RWPE2 (cell line): ENCODE results near the gene IL17RD.

Experiments used
- ATAC-seq: fragments of 200-7000 bp; cut with Tn5 transposase; 3 replicates; pipeline ENCODE4 v1.9.1; 2021; ENCODE audit warnings: low read depth
- DNase-seq: peaks from one replicate; pipeline ENCODE4 v3.0.0-alpha.2; 2020; ENCODE audit warnings: low spot score
- H3K27ac ChIP-seq: fragments of 450-650 bp; 2 replicates; pipeline ENCODE4 v1.5.1; 2017; ENCODE audit warnings: mild to moderate bottlenecking; ENCODE audit not compliant: poor library complexity, severe bottlenecking
- H3K27me3 ChIP-seq: fragments of 250-450 bp; sonication (Bioruptor Pico); 2 replicates; pipeline ENCODE4 v1.5.1; 2021; ENCODE audit warnings: mild to moderate bottlenecking, moderate library complexity; ENCODE audit not compliant: insufficient read depth, poor library complexity, severe bottlenecking
- H3K36me3 ChIP-seq: fragments of 250-450 bp; sonication (Bioruptor Pico); 2 replicates; pipeline ENCODE4 v1.5.1; 2020; ENCODE audit warnings: low read depth, mild to moderate bottlenecking, moderate library complexity
- H3K4me1 ChIP-seq: fragments of 250-450 bp; sonication (Bioruptor Pico); 2 replicates; pipeline ENCODE4 v1.5.1; 2021; ENCODE audit warnings: mild to moderate bottlenecking, moderate library complexity; ENCODE audit not compliant: insufficient read depth, poor library complexity, severe bottlenecking
- H3K4me3 ChIP-seq: fragments of 250-450 bp; sonication (Bioruptor Pico); 2 replicates; pipeline ENCODE4 v1.5.1; 2021; ENCODE audit warnings: mild to moderate bottlenecking, moderate library complexity; ENCODE audit not compliant: severe bottlenecking
- H3K9me3 ChIP-seq: fragments of 250-450 bp; sonication (Bioruptor Pico); 2 replicates; pipeline ENCODE4 v1.5.1; 2021; ENCODE audit warnings: mild to moderate bottlenecking, moderate library complexity; ENCODE audit not compliant: severe bottlenecking
- CTCF ChIP-seq: fragments of 450-650 bp; IDR thresholded peaks from one replicate; pipeline ENCODE4 v1.5.1; 2017; ENCODE audit warnings: mild to moderate bottlenecking, moderate library complexity; ENCODE audit not compliant: poor library complexity, severe bottlenecking

Gene IL17RD

DNA sequence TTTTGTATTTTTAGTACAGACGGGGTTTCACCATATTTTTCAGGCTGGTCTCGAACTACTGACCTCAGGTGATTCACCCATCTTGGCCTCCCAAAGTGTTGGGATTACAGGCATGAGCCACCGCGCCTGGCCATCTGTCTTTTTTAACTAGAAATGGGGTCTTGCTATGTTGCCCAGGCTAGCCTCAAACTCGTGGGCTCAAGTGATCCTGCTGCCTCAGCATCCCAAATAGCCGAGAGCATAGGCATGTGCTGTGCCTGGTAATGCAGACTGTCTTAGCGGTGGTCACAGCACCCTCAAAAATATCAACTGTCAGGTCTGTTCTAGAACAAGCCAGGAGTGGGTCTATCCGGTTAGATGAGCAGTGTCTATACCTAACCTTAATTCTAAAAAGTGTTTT is 56.5 kb downstream of the IL17RD start:
- no peak overlapping the region for H3K27ac ChIP-seq
- DNase-seq = no peak
- H3K9me3 ChIP-seq = no peaks in the 10 kb centered on the region
- H3K4me3 ChIP-seq = no peak overlapping the region
- H3K36me3 ChIP-seq = no peaks in the 10 kb centered on the region
- no peaks in the 10 kb centered on the region for H3K4me1 ChIP-seq
- no peaks in the 10 kb centered on the region for H3K27me3 ChIP-seq
- TF ChIP-seq CTCF = no peak
- ATAC-seq = no peak

- Histone ChIP-seq H3K4me3 (no peak overlapping the region), H3K36me3 (no peaks in the 10 kb centered on the region), H3K4me1 (no peaks in the 10 kb centered on the region), H3K9me3 (no peaks in the 10 kb centered on the region), H3K27ac (no peak overlapping the region), H3K27me3 (no peaks in the 10 kb centered on the region)
- no peak for ATAC-seq
- TF ChIP-seq CTCF = no peak
- no peak for DNase-seq
Observed at GRCh38 chr3:57105585-57105984, 59.6 kb downstream of the IL17RD start.

DNA sequence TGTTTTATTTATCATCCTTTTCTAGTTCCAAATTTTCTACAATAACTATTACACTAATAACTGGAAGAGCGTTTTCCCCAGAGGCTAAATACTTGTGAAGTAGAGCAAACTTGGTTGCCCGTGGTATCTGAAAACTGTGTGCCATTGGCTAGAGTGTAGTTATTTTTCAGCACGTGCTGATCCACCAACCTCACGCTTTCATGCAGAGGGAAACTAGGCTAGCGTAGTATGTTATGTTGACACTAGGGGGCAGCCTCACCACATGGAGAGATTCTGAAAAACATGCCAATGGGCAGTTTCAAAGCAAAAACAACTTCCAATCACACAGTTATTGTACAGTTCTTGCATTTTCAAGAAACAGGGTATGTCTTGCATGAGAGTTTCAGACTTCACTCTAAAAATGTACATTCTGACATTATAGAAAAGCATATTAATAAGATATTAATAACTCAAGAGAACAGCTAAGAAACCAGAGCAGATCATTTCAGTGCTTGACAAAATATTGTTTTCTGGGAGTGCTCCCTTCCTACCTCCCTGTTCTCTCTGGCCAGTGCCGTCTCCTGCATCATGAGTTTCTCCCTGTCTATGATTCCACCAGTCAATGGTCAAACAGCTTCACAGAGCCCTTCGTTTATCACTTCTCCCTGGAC is 65.0 kb downstream of the IL17RD start:
- Histone ChIP-seq H3K27ac (no peak overlapping the region), H3K36me3 (no peaks in the 10 kb centered on the region), H3K9me3 (no peaks in the 10 kb centered on the region), H3K4me3 (no peak overlapping the region), H3K27me3 (no peaks in the 10 kb centered on the region), H3K4me1 (peaks cover 6% of the 10 kb centered on the region)
- ATAC-seq = peak; percentile 70
- TF ChIP-seq CTCF = peak; percentile 94
- DNase-seq = no peak

DNA sequence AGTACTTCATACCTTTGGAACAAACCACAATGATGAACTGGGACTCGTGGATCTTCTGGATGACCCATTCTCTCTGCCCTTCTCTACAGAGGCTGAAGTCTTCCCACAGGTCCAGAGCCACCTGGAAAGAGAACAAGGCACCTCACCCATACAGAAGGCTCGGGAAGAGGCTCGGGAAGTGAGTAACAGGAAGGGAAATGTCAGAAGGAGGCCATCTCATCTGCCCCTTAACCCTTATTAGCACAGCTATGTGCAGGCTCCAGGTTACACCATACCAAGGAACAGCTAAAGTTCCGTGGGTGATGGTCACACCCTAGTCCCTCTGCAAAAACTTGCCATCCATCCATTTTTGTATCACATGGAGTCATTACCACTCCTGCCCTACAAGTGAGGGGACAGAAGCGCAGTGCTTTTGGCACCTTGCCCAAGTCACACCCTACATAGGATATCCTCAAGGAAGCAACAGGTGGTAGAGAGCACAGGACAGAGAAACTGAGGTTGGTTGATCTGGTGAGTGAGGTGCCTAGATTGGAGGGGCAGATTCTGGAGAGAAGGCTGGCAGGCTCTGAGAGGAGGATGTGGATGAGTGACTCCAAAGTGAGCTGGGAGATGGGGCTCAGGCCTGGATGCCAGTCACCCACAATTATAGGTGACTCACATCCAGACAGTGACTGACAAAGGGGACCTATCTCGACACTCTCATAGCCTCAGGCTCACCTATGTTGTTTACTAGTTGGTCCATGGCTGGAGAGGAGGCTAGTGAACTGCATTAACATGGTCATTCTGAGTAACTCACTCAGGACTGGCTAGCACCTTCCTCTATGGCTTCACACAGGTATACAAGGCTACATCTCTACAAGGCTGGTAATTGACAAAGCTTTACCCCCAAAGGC is 66.5 kb downstream of the IL17RD start:
- TF ChIP-seq CTCF = no peak
- Histone ChIP-seq H3K4me1 (peaks cover 6% of the 10 kb centered on the region), H3K27me3 (no peaks in the 10 kb centered on the region), H3K9me3 (no peaks in the 10 kb centered on the region), H3K4me3 (no peak overlapping the region), H3K27ac (no peak overlapping the region), H3K36me3 (no peaks in the 10 kb centered on the region)
- DNase-seq (no peak), ATAC-seq (peak; percentile 55)

GRCh38 chr3:57097536-57097935 is 67.6 kb downstream of the IL17RD start:
- TF ChIP-seq CTCF = no peak
- no peak overlapping the region for H3K27ac ChIP-seq
- ATAC-seq = no peak
- H3K4me1 ChIP-seq = peaks cover 6% of the 10 kb centered on the region
- DNase-seq = no peak
- no peaks in the 10 kb centered on the region for H3K36me3 ChIP-seq
- no peak overlapping the region for H3K4me3 ChIP-seq
- no peaks in the 10 kb centered on the region for H3K27me3 ChIP-seq
- H3K9me3 ChIP-seq = no peaks in the 10 kb centered on the region
